Mucosa of rectum (tissue), 2 donors: Measurements from ENCODE around the gene POM121.
"Not testable (repeated sequence)": the region's sequence is repeated elsewhere in the genome, so short reads cannot be mapped to it uniquely, and the experiment has no call there.

Source experiments
- H3K27ac ChIP-seq, 2 donors: one replicate each; pipeline ENCODE4 v1.7.0; 2013; ENCODE audit warnings: inconsistent platforms in 2 of 2, low read depth in 2 of 2, low read length in 2 of 2
- H3K27me3 ChIP-seq, 2 donors: one replicate each; pipeline ENCODE4 v1.7.0; 2013; ENCODE audit warnings: low read length in 2 of 2; ENCODE audit not compliant: control insufficient read depth in 2 of 2, insufficient read depth in 2 of 2
- H3K36me3 ChIP-seq, 2 donors: one replicate each; pipeline ENCODE4 v1.7.0; 2013; ENCODE audit warnings: low read length in 2 of 2; ENCODE audit not compliant: control insufficient read depth in 2 of 2, insufficient read depth in 2 of 2
- H3K4me1 ChIP-seq, 2 donors: one replicate each; pipeline ENCODE4 v1.7.0; 2013; ENCODE audit warnings: low read length in 2 of 2, mild to moderate bottlenecking in 1 of 2; ENCODE audit not compliant: control insufficient read depth in 2 of 2, insufficient read depth in 2 of 2
- H3K4me3 ChIP-seq, 2 donors: one replicate each; pipeline ENCODE4 v1.7.0; 2013; ENCODE audit warnings: low read length in 2 of 2
- H3K9ac ChIP-seq, 2 donors: one replicate each; pipeline ENCODE4 v1.7.0; 2013; ENCODE audit warnings: low read length in 2 of 2, low read depth in 1 of 2, mild to moderate bottlenecking in 1 of 2
- H3K9me3 ChIP-seq, 2 donors: one replicate each; pipeline ENCODE4 v1.7.0; 2013; ENCODE audit warnings: low read length in 2 of 2; ENCODE audit not compliant: control insufficient read depth in 2 of 2
- donor health status: healthy.
- donor health status: Normal muscosa, but diverticular disease.

Gene POM121

GRCh38 chr7:72949276-72949675 is 24.4 kb downstream of the POM121 start:
- H3K4me1 ChIP-seq, H3K9ac ChIP-seq, H3K27me3 ChIP-seq: not testable (repeated sequence)

DNA sequence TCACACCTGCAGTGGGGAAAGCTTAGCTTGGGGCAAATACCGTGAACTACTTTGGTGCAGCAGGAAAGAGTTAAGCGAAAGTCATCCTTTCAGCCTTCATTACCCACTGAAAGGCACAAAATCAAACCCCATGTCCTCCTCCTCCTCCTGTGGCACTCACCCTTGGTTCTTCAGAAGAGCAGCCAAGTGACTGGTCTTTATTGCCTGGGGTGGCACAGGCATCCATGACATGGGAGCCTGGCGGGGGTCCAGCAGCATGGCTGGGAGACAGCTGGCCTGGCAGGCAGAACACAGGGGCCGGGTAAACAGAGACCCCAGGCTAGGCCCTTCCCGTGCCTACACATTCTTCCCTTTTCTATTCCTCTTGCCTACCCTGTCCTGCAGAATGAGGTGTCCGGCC is 24.8 kb downstream of the POM121 start:
- not testable (repeated sequence) for H3K27ac ChIP-seq, H3K4me3 ChIP-seq, H3K27me3 ChIP-seq, H3K9ac ChIP-seq, H3K9me3 ChIP-seq, H3K4me1 ChIP-seq
- peaks cover 0 to 13% of the 10 kb centered on the region in 2 donors for H3K36me3 ChIP-seq

More at GRCh38 chr7:72949276-72949675, 24.4 kb downstream of the POM121 start:
- not testable (repeated sequence) for H3K9me3 ChIP-seq, H3K4me3 ChIP-seq, H3K27ac ChIP-seq
- H3K36me3 ChIP-seq, result peaks cover 0 to 14% of the 10 kb centered on the region in 2 donors

DNA sequence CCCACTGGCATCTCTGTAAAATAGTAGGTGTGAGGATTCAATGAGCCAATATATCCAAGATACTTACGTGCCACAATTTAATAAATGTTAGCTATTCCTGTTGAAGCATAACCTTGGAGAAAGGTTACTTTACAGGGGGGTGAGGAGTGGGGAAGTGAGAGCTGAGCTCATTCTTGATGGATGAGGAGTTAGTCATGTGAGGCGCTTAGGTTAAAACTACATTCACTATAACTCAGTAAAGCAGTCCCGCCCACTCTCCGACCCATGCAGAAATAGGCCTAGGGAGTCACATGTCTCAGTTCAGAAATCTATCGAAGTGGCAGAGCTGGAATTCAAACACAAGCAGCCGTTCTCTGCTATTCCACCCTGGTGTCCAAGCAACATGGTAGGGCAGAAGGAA is 25.5 kb downstream of the POM121 start:
- not testable (repeated sequence) for H3K4me3 ChIP-seq, H3K4me1 ChIP-seq, H3K27ac ChIP-seq, H3K9ac ChIP-seq, H3K27me3 ChIP-seq, H3K9me3 ChIP-seq
- H3K36me3 ChIP-seq, result peaks cover 0 to 13% of the 10 kb centered on the region in 2 donors

- H3K27ac ChIP-seq, H3K27me3 ChIP-seq, H3K9me3 ChIP-seq, H3K9ac ChIP-seq, H3K36me3 ChIP-seq, H3K4me1 ChIP-seq: not testable (repeated sequence)
- H3K4me3 ChIP-seq, result peak overlapping the region; percentile 19 to 26
These were observed 29.1 kb downstream of the POM121 start for GRCh38 chr7:72953901-72954562.

DNA sequence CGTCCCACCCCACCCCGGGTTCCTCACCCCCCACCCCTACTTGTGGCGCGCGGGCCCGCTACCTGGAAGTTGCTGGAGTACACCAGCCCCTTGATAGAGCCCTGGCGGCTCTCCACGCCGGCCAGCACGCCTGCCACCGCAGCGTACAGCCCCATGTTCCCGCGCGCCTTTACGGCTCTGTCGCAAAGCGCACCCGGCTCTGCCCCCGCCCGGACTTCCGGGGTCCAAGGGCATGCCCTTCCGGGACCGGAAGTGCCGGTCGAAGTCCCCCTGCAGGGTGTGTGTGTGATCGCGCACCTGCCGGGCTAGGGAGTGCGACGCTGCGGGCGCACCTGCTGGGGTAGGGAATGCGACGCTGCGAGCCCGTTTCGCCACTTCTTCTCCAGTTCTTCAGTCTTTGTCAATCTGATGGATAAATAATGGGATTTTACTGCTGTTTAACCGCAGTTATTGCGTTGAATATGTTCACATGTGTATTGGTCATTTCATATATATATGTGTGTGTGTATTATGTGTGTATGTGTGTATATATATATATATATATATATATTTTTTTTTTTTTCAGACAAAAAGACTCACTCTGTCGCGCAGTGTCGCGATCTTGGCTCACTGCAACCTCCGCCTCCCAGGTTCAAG is 29.8 kb downstream of the POM121 start:
- H3K36me3 ChIP-seq, result not testable (repeated sequence)

GRCh38 chr7:72960029-72960428 is 35.1 kb downstream of the POM121 start:
- not testable (repeated sequence) for H3K27me3 ChIP-seq, H3K27ac ChIP-seq, H3K9me3 ChIP-seq

More for the DNA sequence above, 29.8 kb downstream of the POM121 start:
- not testable (repeated sequence) for H3K27ac ChIP-seq, H3K9me3 ChIP-seq, H3K9ac ChIP-seq, H3K27me3 ChIP-seq, H3K4me1 ChIP-seq
- H3K4me3 ChIP-seq, result peak overlapping the region in 1 of 2 donors; percentile 37

DNA sequence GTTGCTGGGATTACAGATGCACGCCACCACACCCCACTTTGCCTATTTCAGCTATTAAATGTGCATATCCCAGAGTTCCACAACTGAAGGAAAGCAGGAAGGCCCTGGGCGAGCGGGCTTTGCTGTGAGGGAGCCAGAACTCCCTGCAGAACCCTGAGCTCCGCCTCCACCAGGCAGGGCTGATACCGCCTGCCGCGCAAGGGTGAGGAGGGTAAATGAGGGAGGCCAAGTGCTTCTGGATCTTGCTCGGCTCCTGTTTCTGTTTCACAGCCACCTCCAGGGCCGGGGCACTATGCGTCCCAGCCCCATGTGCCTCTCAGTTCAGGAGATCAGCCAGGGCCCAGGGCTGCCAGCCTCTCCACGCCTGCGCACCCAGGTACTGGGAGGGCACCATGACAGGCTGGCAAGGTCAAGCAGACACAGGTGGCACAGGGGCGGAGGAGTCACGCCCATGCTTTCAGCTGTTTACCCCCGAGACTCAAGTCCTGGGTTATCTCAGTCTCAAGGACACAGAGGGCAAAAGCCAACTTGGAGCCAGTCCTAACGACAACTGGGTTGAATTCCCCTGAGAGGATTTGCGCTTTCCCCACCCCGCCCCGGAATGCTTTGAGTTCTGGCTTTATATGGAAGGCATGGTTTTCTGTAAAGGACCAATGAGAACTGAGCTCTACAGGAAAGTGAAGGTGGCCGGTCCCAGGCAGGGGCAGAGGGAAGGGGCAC is 35.9 kb downstream of the POM121 start:
- not testable (repeated sequence) for H3K9me3 ChIP-seq, H3K4me3 ChIP-seq, H3K27ac ChIP-seq, H3K9ac ChIP-seq, H3K36me3 ChIP-seq, H3K4me1 ChIP-seq, H3K27me3 ChIP-seq

More at GRCh38 chr7:72960029-72960428, 35.1 kb downstream of the POM121 start:
- not testable (repeated sequence) for H3K36me3 ChIP-seq, H3K9ac ChIP-seq, H3K4me3 ChIP-seq, H3K4me1 ChIP-seq

- not testable (repeated sequence) for H3K9ac ChIP-seq, H3K4me1 ChIP-seq, H3K9me3 ChIP-seq, H3K36me3 ChIP-seq, H3K4me3 ChIP-seq, H3K27me3 ChIP-seq, H3K27ac ChIP-seq
These were observed 36.4 kb downstream of the POM121 start for GRCh38 chr7:72961346-72961650.

DNA sequence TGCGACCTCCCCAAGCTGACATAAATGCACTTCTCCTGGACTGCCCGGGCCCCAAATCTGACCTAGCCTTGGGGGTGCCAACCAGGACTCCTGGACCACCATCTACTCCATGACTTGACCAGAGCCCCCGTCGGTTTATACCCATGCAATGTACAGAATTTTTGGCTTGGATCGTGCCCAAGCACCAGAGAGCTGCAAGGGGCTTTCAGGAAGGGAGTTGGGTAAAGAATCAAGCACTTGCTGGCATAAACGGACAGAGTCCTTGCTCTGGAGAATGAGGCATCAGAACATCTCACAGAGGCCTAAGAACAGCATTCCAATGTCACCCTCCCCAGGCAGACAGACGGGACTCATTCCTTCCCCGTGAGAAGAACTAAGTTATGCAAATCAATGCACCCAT is 38.2 kb downstream of the POM121 start:
- H3K27ac ChIP-seq, H3K4me1 ChIP-seq, H3K9me3 ChIP-seq, H3K27me3 ChIP-seq, H3K9ac ChIP-seq, H3K36me3 ChIP-seq, H3K4me3 ChIP-seq: not testable (repeated sequence)

GRCh38 chr7:72965186-72965975 is 40.5 kb downstream of the POM121 start:
- not testable (repeated sequence) for H3K9ac ChIP-seq, H3K4me1 ChIP-seq, H3K9me3 ChIP-seq, H3K27me3 ChIP-seq, H3K36me3 ChIP-seq, H3K27ac ChIP-seq, H3K4me3 ChIP-seq
